ENCODE results near the gene SHLD1.

Gene SHLD1

GRCh38 chr20:5863040-5863833, 113.0 kb downstream of the SHLD1 start:
- Histone ChIP-seq H3K79me2 (no peaks in the 10 kb centered on the region), H2AFZ (no peak overlapping the region), H3K4me1 (no peaks in the 10 kb centered on the region), H3K27ac (no peak overlapping the region), H3K27me3 (ENCODE audit: control insufficient read depth, insufficient read depth, low read length) (no peaks in the 10 kb centered on the region), H3K36me3 (ENCODE audit: control insufficient read depth, insufficient read depth, low read length) (no peaks in the 10 kb centered on the region), H3K4me3 (ENCODE audit: low read depth, low read length) (no peak overlapping the region), H3K4me2 (ENCODE audit: low read length) (no peak overlapping the region), H3K9ac (no peak overlapping the region), H3K9me3 (ENCODE audit: control insufficient read depth, low read length) (no peaks in the 10 kb centered on the region)
- TF ChIP-seq CTCF (IDR thresholded peaks at IDR 0.05), result no peak

- Histone ChIP-seq H3K4me1 (no peaks in the 10 kb centered on the region), H3K79me2 (no peaks in the 10 kb centered on the region), H3K27me3 (ENCODE audit: control insufficient read depth, insufficient read depth, low read length) (no peaks in the 10 kb centered on the region), H3K27ac (no peak overlapping the region), H3K36me3 (ENCODE audit: control insufficient read depth, insufficient read depth, low read length) (no peaks in the 10 kb centered on the region), H3K4me2 (ENCODE audit: low read length) (no peak overlapping the region), H3K9ac (no peak overlapping the region), H3K9me3 (ENCODE audit: control insufficient read depth, low read length) (no peaks in the 10 kb centered on the region), H3K4me3 (ENCODE audit: low read depth, low read length) (no peak overlapping the region), H2AFZ (no peak overlapping the region)
- TF ChIP-seq CTCF (IDR thresholded peaks at IDR 0.05), result no peak
Observed at GRCh38 chr20:5864428-5864827, 114.2 kb downstream of the SHLD1 start.

GRCh38 chr20:5864873-5865587, 114.8 kb downstream of the SHLD1 start:
- Histone ChIP-seq H3K79me2 (no peaks in the 10 kb centered on the region), H2AFZ (no peak overlapping the region), H3K9me3 (ENCODE audit: control insufficient read depth, low read length) (no peaks in the 10 kb centered on the region), H3K4me2 (ENCODE audit: low read length) (no peak overlapping the region), H3K27me3 (ENCODE audit: control insufficient read depth, insufficient read depth, low read length) (no peaks in the 10 kb centered on the region), H3K9ac (no peak overlapping the region), H3K36me3 (ENCODE audit: control insufficient read depth, insufficient read depth, low read length) (no peaks in the 10 kb centered on the region), H3K27ac (no peak overlapping the region), H3K4me1 (no peaks in the 10 kb centered on the region), H3K4me3 (ENCODE audit: low read depth, low read length) (no peak overlapping the region)
- TF ChIP-seq CTCF (IDR thresholded peaks at IDR 0.05), result no peak

GRCh38 chr20:5865604-5866003, 115.4 kb downstream of the SHLD1 start:
- Histone ChIP-seq H3K4me2 (ENCODE audit: low read length) (no peak overlapping the region), H3K27me3 (ENCODE audit: control insufficient read depth, insufficient read depth, low read length) (no peaks in the 10 kb centered on the region), H3K79me2 (no peaks in the 10 kb centered on the region), H3K4me1 (no peaks in the 10 kb centered on the region), H3K36me3 (ENCODE audit: control insufficient read depth, insufficient read depth, low read length) (no peaks in the 10 kb centered on the region), H3K9ac (no peak overlapping the region), H3K4me3 (ENCODE audit: low read depth, low read length) (no peak overlapping the region), H3K9me3 (ENCODE audit: control insufficient read depth, low read length) (no peaks in the 10 kb centered on the region), H2AFZ (no peak overlapping the region), H3K27ac (no peak overlapping the region)
- no peak for TF ChIP-seq CTCF (IDR thresholded peaks at IDR 0.05)

All from parathyroid adenoma (tissue), 2 donors.